NCI-H82 (cell line): Measurements from ENCODE around the gene MYBL2.
"Not testable (repeated sequence)": the region's sequence is repeated elsewhere in the genome, so short reads cannot be mapped to it uniquely, and the experiment has no call there.

Source experiments
- DNase-seq: peaks from one replicate; lab custom pipeline; 2025; lab: John Stamatoyannopoulos, UW

The MYBL2 gene

GRCh38 chr20:43751167-43752050, 84.5 kb downstream of the MYBL2 start:
- DNase-seq: no peak

- DNase-seq: no peak
These were observed 85.1 kb downstream of the MYBL2 start for GRCh38 chr20:43752051-43752360.

GRCh38 chr20:43752561-43753301, 85.8 kb downstream of the MYBL2 start:
- no peak for DNase-seq

GRCh38 chr20:43755390-43755789, 88.5 kb downstream of the MYBL2 start:
- no peak for DNase-seq

GRCh38 chr20:43755851-43756250, 88.9 kb downstream of the MYBL2 start:
- DNase-seq: no peak

GRCh38 chr20:43757888-43758287, 91.0 kb downstream of the MYBL2 start:
- DNase-seq: not testable (repeated sequence)

- DNase-seq: no peak
These were observed 94.7 kb downstream of the MYBL2 start for GRCh38 chr20:43761386-43762340.

GRCh38 chr20:43762911-43763310, 96.0 kb downstream of the MYBL2 start:
- DNase-seq: no peak

- no peak for DNase-seq
These were observed 99.0 kb downstream of the MYBL2 start for GRCh38 chr20:43765916-43766315.
